ENCODE measurements around the gene TICAM1.
"Not testable (repeated sequence)": the region's sequence is repeated elsewhere in the genome, so short reads cannot be mapped to it uniquely, and the experiment has no call there.

TICAM1 gene

GRCh38 chr19:4866595-4867424 lies 35.3 kb upstream of the TICAM1 start:
- Histone ChIP-seq H3K4me3 (ENCODE audit: low read depth in 1 of 5, low read length in 5 of 5) (peak overlapping the region; percentile 74 to 84 (median 80)), H3K4me1 (ENCODE audit: control insufficient read depth in 5 of 5, insufficient read depth in 5 of 5, low read length in 5 of 5) (peaks cover 2 to 20% (median 15%) of the 10 kb centered on the region in 5 donors), H3K27ac (ENCODE audit: low read depth, low read length) (peak overlapping the region; percentile 75), H3K9ac (ENCODE audit: low read length in 5 of 5) (peak overlapping the region; percentile 26 to 89 (median 83)), H3K27me3 (ENCODE audit: control insufficient read depth in 5 of 5, insufficient read depth in 4 of 5, low read length in 5 of 5) (no peaks in the 10 kb centered on the region), H3K36me3 (ENCODE audit: control insufficient read depth in 5 of 5, insufficient read depth in 5 of 5, low read length in 5 of 5) (peaks cover 0 to 9% (median 4%) of the 10 kb centered on the region in 5 donors), H3K9me3 (ENCODE audit: control insufficient read depth in 5 of 5, low read length in 5 of 5) (no peaks in the 10 kb centered on the region)

GRCh38 chr19:4861147-4861546 lies 29.6 kb upstream of the TICAM1 start:
- no peak overlapping the region for H3K27ac ChIP-seq (ENCODE audit: low read depth, low read length)
- peaks cover 0 to 4% (median under 1%) of the 10 kb centered on the region in 5 donors for H3K4me1 ChIP-seq (ENCODE audit: control insufficient read depth in 5 of 5, insufficient read depth in 5 of 5, low read length in 5 of 5)
- H3K4me3 ChIP-seq (ENCODE audit: low read depth in 1 of 5, low read length in 5 of 5): no peak overlapping the region
- no peak overlapping the region for H3K9ac ChIP-seq (ENCODE audit: low read length in 5 of 5)
- no peaks in the 10 kb centered on the region for H3K9me3 ChIP-seq (ENCODE audit: control insufficient read depth in 5 of 5, low read length in 5 of 5)
- peaks cover 0 to 48% (median 33%) of the 10 kb centered on the region in 5 donors for H3K36me3 ChIP-seq (ENCODE audit: control insufficient read depth in 5 of 5, insufficient read depth in 5 of 5, low read length in 5 of 5)
- no peaks in the 10 kb centered on the region for H3K27me3 ChIP-seq (ENCODE audit: control insufficient read depth in 5 of 5, insufficient read depth in 4 of 5, low read length in 5 of 5)

- Histone ChIP-seq H3K4me1 (ENCODE audit: control insufficient read depth in 5 of 5, insufficient read depth in 5 of 5, low read length in 5 of 5) (no peaks in the 10 kb centered on the region), H3K9me3 (ENCODE audit: control insufficient read depth in 5 of 5, low read length in 5 of 5) (no peaks in the 10 kb centered on the region), H3K9ac (ENCODE audit: low read length in 5 of 5) (no peak overlapping the region), H3K4me3 (ENCODE audit: low read depth in 1 of 5, low read length in 5 of 5) (no peak overlapping the region), H3K36me3 (ENCODE audit: control insufficient read depth in 5 of 5, insufficient read depth in 5 of 5, low read length in 5 of 5) (peaks cover 0 to 59% (median 43%) of the 10 kb centered on the region in 5 donors), H3K27ac (ENCODE audit: low read depth, low read length) (no peak overlapping the region), H3K27me3 (ENCODE audit: control insufficient read depth in 5 of 5, insufficient read depth in 4 of 5, low read length in 5 of 5) (no peaks in the 10 kb centered on the region)
Measured at GRCh38 chr19:4859697-4860096, 28.2 kb upstream of the TICAM1 start.

- H3K9ac ChIP-seq (ENCODE audit: low read length in 5 of 5); H3K27me3 ChIP-seq (ENCODE audit: control insufficient read depth in 5 of 5, insufficient read depth in 4 of 5, low read length in 5 of 5); H3K27ac ChIP-seq (ENCODE audit: low read depth, low read length); H3K4me3 ChIP-seq (ENCODE audit: low read depth in 1 of 5, low read length in 5 of 5); H3K4me1 ChIP-seq (ENCODE audit: control insufficient read depth in 5 of 5, insufficient read depth in 5 of 5, low read length in 5 of 5); H3K9me3 ChIP-seq (ENCODE audit: control insufficient read depth in 5 of 5, low read length in 5 of 5): not testable (repeated sequence)
- peaks cover 0 to 69% (median 51%) of the 10 kb centered on the region in 5 donors for H3K36me3 ChIP-seq (ENCODE audit: control insufficient read depth in 5 of 5, insufficient read depth in 5 of 5, low read length in 5 of 5)
Measured at GRCh38 chr19:4856468-4856867, 25.0 kb upstream of the TICAM1 start.

- not testable (repeated sequence) for H3K4me1 ChIP-seq (ENCODE audit: control insufficient read depth in 5 of 5, insufficient read depth in 5 of 5, low read length in 5 of 5); H3K9me3 ChIP-seq (ENCODE audit: control insufficient read depth in 5 of 5, low read length in 5 of 5); H3K27me3 ChIP-seq (ENCODE audit: control insufficient read depth in 5 of 5, insufficient read depth in 4 of 5, low read length in 5 of 5); H3K9ac ChIP-seq (ENCODE audit: low read length in 5 of 5); H3K27ac ChIP-seq (ENCODE audit: low read depth, low read length); H3K4me3 ChIP-seq (ENCODE audit: low read depth in 1 of 5, low read length in 5 of 5)
- H3K36me3 ChIP-seq (ENCODE audit: control insufficient read depth in 5 of 5, insufficient read depth in 5 of 5, low read length in 5 of 5): peaks cover 0 to 61% (median 39%) of the 10 kb centered on the region in 5 donors
Measured at GRCh38 chr19:4853506-4853905, 22.0 kb upstream of the TICAM1 start.

GRCh38 chr19:4852484-4852883 lies 21.0 kb upstream of the TICAM1 start:
- Histone ChIP-seq H3K9me3 (ENCODE audit: control insufficient read depth in 5 of 5, low read length in 5 of 5) (no peaks in the 10 kb centered on the region), H3K27ac (ENCODE audit: low read depth, low read length) (no peak overlapping the region), H3K27me3 (ENCODE audit: control insufficient read depth in 5 of 5, insufficient read depth in 4 of 5, low read length in 5 of 5) (no peaks in the 10 kb centered on the region), H3K36me3 (ENCODE audit: control insufficient read depth in 5 of 5, insufficient read depth in 5 of 5, low read length in 5 of 5) (peaks cover 0 to 71% (median 40%) of the 10 kb centered on the region in 5 donors), H3K4me3 (ENCODE audit: low read depth in 1 of 5, low read length in 5 of 5) (no peak overlapping the region), H3K9ac (ENCODE audit: low read length in 5 of 5) (no peak overlapping the region), H3K4me1 (ENCODE audit: control insufficient read depth in 5 of 5, insufficient read depth in 5 of 5, low read length in 5 of 5) (no peaks in the 10 kb centered on the region)

GRCh38 chr19:4851551-4852290 lies 20.2 kb upstream of the TICAM1 start:
- no peak overlapping the region for H3K27ac ChIP-seq (ENCODE audit: low read depth, low read length)
- H3K36me3 ChIP-seq (ENCODE audit: control insufficient read depth in 5 of 5, insufficient read depth in 5 of 5, low read length in 5 of 5): peaks cover 0 to 68% (median 37%) of the 10 kb centered on the region in 5 donors

GRCh38 chr19:4849019-4849418 lies 17.5 kb upstream of the TICAM1 start:
- Histone ChIP-seq H3K27me3 (ENCODE audit: control insufficient read depth in 5 of 5, insufficient read depth in 4 of 5, low read length in 5 of 5) (no peaks in the 10 kb centered on the region), H3K9me3 (ENCODE audit: control insufficient read depth in 5 of 5, low read length in 5 of 5) (no peaks in the 10 kb centered on the region), H3K36me3 (ENCODE audit: control insufficient read depth in 5 of 5, insufficient read depth in 5 of 5, low read length in 5 of 5) (peaks cover 0 to 57% (median 30%) of the 10 kb centered on the region in 5 donors), H3K4me1 (ENCODE audit: control insufficient read depth in 5 of 5, insufficient read depth in 5 of 5, low read length in 5 of 5) (peaks cover 0 to 9% (median 7%) of the 10 kb centered on the region in 5 donors), H3K9ac (ENCODE audit: low read length in 5 of 5) (no peak overlapping the region), H3K27ac (ENCODE audit: low read depth, low read length) (no peak overlapping the region), H3K4me3 (ENCODE audit: low read depth in 1 of 5, low read length in 5 of 5) (no peak overlapping the region)

More at GRCh38 chr19:4851551-4852290, 20.2 kb upstream of the TICAM1 start:
- Histone ChIP-seq H3K4me3 (ENCODE audit: low read depth in 1 of 5, low read length in 5 of 5) (no peak overlapping the region), H3K9ac (ENCODE audit: low read length in 5 of 5) (no peak overlapping the region), H3K4me1 (ENCODE audit: control insufficient read depth in 5 of 5, insufficient read depth in 5 of 5, low read length in 5 of 5) (no peaks in the 10 kb centered on the region), H3K9me3 (ENCODE audit: control insufficient read depth in 5 of 5, low read length in 5 of 5) (no peaks in the 10 kb centered on the region), H3K27me3 (ENCODE audit: control insufficient read depth in 5 of 5, insufficient read depth in 4 of 5, low read length in 5 of 5) (no peaks in the 10 kb centered on the region)

- H3K4me1 ChIP-seq (ENCODE audit: control insufficient read depth in 5 of 5, insufficient read depth in 5 of 5, low read length in 5 of 5): peaks cover 0 to 9% (median 7%) of the 10 kb centered on the region in 5 donors
- peaks cover 0 to 66% (median 39%) of the 10 kb centered on the region in 5 donors for H3K36me3 ChIP-seq (ENCODE audit: control insufficient read depth in 5 of 5, insufficient read depth in 5 of 5, low read length in 5 of 5)
- no peaks in the 10 kb centered on the region for H3K27me3 ChIP-seq (ENCODE audit: control insufficient read depth in 5 of 5, insufficient read depth in 4 of 5, low read length in 5 of 5)
- H3K4me3 ChIP-seq (ENCODE audit: low read depth in 1 of 5, low read length in 5 of 5): no peak overlapping the region
- no peak overlapping the region for H3K9ac ChIP-seq (ENCODE audit: low read length in 5 of 5)
- H3K9me3 ChIP-seq (ENCODE audit: control insufficient read depth in 5 of 5, low read length in 5 of 5): no peaks in the 10 kb centered on the region
- H3K27ac ChIP-seq (ENCODE audit: low read depth, low read length): no peak overlapping the region
Measured at GRCh38 chr19:4847190-4847973, 15.9 kb upstream of the TICAM1 start.

All from subcutaneous abdominal adipose tissue (tissue), 5 donors.